Endodermal cell (in vitro differentiated cells): ENCODE measurements around the gene GNAQ. TPM values are rescaled to one million over a fixed set of nuclear protein-coding genes. Genes with fewer than 3 reads are reported as not detected.
"Not testable (repeated sequence)": the region's sequence is repeated elsewhere in the genome, so short reads cannot be mapped to it uniquely, and the experiment has no call there.

Experiments used
- DNase-seq: peaks from one replicate; pipeline ENCODE4 v3.0.0-alpha.2; 2017
- H3K27ac ChIP-seq: 2 replicates; pipeline ENCODE4 v1.5.1; 2013; ENCODE audit warnings: mild to moderate bottlenecking, low read depth, low read length, moderate library complexity
- H3K27me3 ChIP-seq: 2 replicates; pipeline ENCODE4 v1.6.1; 2013; ENCODE audit warnings: mild to moderate bottlenecking, low read length, moderate library complexity; ENCODE audit not compliant: insufficient read depth, control insufficient read depth, poor library complexity, severe bottlenecking
- H3K36me3 ChIP-seq: 2 replicates; pipeline ENCODE4 v1.7.0; 2013; ENCODE audit warnings: mild to moderate bottlenecking, low read length, moderate library complexity; ENCODE audit not compliant: control insufficient read depth, insufficient read depth
- H3K4me1 ChIP-seq: one replicate; pipeline ENCODE4 v1.7.0; 2013; ENCODE audit warnings: low read length; ENCODE audit not compliant: control insufficient read depth, insufficient read depth
- H3K4me3 ChIP-seq: 2 replicates; pipeline ENCODE4 v1.5.1; 2013; ENCODE audit warnings: mild to moderate bottlenecking, low read length, moderate library complexity
- H3K9ac ChIP-seq: 2 replicates; pipeline ENCODE4 v1.6.1; 2013; ENCODE audit warnings: mild to moderate bottlenecking, low read length, moderate library complexity; ENCODE audit not compliant: poor library complexity, severe bottlenecking; ENCODE audit errors: extremely low read depth
- H3K9me3 ChIP-seq: 2 replicates; pipeline ENCODE4 v1.6.1; 2013; ENCODE audit warnings: mild to moderate bottlenecking, low read length, moderate library complexity; ENCODE audit not compliant: control insufficient read depth
- H3K27ac Mint-ChIP-seq: 2 replicates; pipeline ENCODE4 v1.8.0; 2020; ENCODE audit warnings: mixed read lengths
- H3K27me3 Mint-ChIP-seq: 2 replicates; pipeline ENCODE4 v1.8.0; 2021; ENCODE audit warnings: mild to moderate bottlenecking, mixed read lengths; ENCODE audit not compliant: insufficient read depth
- H3K36me3 Mint-ChIP-seq: 2 replicates; pipeline ENCODE4 v1.8.0; 2020; ENCODE audit warnings: low read depth, mixed read lengths
- H3K4me1 Mint-ChIP-seq: 2 replicates; pipeline ENCODE4 v1.8.0; 2020; ENCODE audit warnings: mixed read lengths
- H3K4me3 Mint-ChIP-seq: 2 replicates; pipeline ENCODE4 v1.8.0; 2020; ENCODE audit warnings: mild to moderate bottlenecking, moderate library complexity, mixed read lengths
- H3K9me3 Mint-ChIP-seq: 2 replicates; pipeline ENCODE4 v1.8.0; 2020; ENCODE audit warnings: mild to moderate bottlenecking, mixed read lengths
- WGBS, 2 experiments: methylation state at CpG; one replicate each; pipeline versions ENCODE4 v1.1.5 to v1.1.7; 2013; ENCODE audit warnings: missing lambda C conversion rate in 2 of 2, mixed read lengths in 1 of 2; ENCODE audit not compliant: insufficient coverage in 1 of 2, insufficient read length in 1 of 2; 5-methylcytosine and 5-hydroxymethylcytosine counted together
- total RNA-seq, 2 donors: library from RNA; stranded (reverse); fragmentation: NEBNext Ultra II Directional in 1 of 2; extraction: Animal tissue kit (Norgen Biotek cat#: 25700) in 1 of 2; gene quantifications; 2 replicates in 1 of 2; 3 replicates in 1 of 2; pipeline ENCODE4 v1.2.1, GENCODE V29; 2021
- TF ChIP-seq, protein P1 (sequence below): fragments of 200-600 bp; sonication (generic); conservative IDR thresholded peaks from 2 replicates; pipeline ENCODE4 v1.5.0; 2021; ENCODE audit warnings: antibody characterized with exemption, mild to moderate bottlenecking

GNAQ gene
- total RNA-seq, 2 donors from 2014 or later, result 46.0 to 57.6 TPM

DNA sequence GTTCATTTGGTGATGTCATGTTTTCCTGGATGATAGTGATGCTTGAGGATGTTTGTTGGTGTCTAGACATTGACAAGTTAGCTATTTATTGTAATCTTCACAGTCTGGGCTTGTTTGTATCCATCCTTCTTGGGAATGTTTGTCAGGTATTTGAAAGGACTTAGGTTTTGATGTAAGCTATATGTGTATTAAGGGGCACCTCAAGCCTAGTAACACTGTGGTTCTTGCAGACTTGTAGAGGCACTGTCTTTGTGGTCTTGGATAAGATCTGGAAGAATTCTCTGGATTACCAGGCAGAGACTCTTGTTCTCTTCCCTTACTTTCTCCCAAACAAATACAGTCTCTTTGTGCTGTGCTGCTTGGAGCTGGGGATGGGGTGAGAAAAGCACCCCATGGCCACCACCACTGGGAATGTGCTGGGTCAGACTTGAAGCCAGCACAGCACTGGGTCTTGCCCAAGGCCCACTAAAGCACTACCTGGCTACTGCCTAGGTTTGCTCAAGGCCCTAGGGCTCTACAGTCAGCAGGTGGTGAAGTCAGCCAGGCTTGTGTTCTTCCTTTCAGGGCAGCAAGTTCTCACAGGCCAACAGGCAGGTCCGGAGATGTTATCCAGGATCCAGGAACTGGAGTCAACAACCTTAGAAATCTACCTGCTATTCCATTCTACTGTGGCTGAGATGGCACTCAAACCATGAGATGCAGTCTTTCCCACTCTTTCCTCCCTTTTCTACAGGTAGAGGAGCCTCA is 334.2 kb downstream of the GNAQ start:
- no peaks in the 10 kb centered on the region for H3K27me3 ChIP-seq
- H3K36me3 ChIP-seq, result no peaks in the 10 kb centered on the region
- H3K9me3 Mint-ChIP-seq, result peaks cover 8% of the 10 kb centered on the region
- no peak overlapping the region for H3K27ac Mint-ChIP-seq
- peaks cover 4% of the 10 kb centered on the region for H3K4me1 Mint-ChIP-seq
- peaks cover 6% of the 10 kb centered on the region for H3K9me3 ChIP-seq
- H3K27me3 Mint-ChIP-seq, result no peaks in the 10 kb centered on the region
- no peak for DNase-seq
- 93 to 100% methylated on average over 1 of the region's 1 CpG for WGBS, 2 experiments
- H3K36me3 Mint-ChIP-seq, result no peaks in the 10 kb centered on the region
- H3K9ac ChIP-seq, result no peak overlapping the region
- no peak overlapping the region for H3K27ac ChIP-seq
- no peaks in the 10 kb centered on the region for H3K4me1 ChIP-seq
- TF ChIP-seq, protein P1, sequence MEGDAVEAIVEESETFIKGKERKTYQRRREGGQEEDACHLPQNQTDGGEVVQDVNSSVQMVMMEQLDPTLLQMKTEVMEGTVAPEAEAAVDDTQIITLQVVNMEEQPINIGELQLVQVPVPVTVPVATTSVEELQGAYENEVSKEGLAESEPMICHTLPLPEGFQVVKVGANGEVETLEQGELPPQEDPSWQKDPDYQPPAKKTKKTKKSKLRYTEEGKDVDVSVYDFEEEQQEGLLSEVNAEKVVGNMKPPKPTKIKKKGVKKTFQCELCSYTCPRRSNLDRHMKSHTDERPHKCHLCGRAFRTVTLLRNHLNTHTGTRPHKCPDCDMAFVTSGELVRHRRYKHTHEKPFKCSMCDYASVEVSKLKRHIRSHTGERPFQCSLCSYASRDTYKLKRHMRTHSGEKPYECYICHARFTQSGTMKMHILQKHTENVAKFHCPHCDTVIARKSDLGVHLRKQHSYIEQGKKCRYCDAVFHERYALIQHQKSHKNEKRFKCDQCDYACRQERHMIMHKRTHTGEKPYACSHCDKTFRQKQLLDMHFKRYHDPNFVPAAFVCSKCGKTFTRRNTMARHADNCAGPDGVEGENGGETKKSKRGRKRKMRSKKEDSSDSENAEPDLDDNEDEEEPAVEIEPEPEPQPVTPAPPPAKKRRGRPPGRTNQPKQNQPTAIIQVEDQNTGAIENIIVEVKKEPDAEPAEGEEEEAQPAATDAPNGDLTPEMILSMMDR, result no peak
- no peak overlapping the region for H3K4me3 Mint-ChIP-seq
- H3K4me3 ChIP-seq, result no peak overlapping the region

DNA sequence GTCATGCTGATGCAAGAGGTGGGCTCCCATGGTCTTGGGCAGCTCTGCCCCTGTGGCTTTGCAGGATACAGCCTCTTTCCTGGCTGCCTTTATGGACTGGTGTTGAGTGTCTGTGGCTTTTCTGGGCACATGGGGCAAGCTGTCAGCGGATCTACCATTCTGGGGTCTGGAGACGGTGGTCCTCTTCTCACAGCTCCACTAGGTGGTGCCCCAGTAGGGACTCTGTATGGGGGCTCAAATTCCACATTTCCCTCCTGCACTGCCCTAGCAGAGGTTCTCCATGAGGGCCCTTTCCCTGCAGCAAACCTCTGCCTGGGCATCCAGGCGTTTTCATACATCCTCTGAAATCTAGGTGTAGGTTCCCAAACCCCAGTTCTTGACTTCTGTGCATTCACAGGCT is 340.9 kb downstream of the GNAQ start:
- H3K9me3 Mint-ChIP-seq, result peaks cover 16% of the 10 kb centered on the region

DNA sequence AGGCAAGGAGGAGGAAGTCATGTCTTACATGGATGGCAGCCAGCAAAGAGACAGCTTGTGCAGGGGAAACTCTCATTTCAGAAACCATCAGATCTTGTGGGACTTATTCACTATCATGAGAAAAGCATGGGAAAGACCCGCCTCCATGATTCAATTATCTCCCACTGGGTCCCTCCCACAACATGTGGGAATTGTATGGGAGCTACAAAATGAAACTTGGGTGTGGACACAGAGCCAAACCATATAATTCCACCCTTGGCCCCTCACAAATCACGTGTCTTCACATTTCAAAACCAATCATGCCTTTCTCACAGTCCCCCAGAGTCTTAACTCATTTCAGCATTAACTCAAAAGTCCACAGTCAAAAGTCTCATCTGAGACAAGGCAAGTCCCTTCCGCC is 341.5 kb downstream of the GNAQ start:
- not testable (repeated sequence) for H3K27me3 Mint-ChIP-seq, H3K27ac Mint-ChIP-seq, H3K36me3 ChIP-seq, H3K36me3 Mint-ChIP-seq, H3K4me3 Mint-ChIP-seq, H3K4me1 ChIP-seq, H3K27ac ChIP-seq, H3K9ac ChIP-seq, H3K9me3 ChIP-seq, H3K4me1 Mint-ChIP-seq, H3K4me3 ChIP-seq, DNase-seq, H3K27me3 ChIP-seq
- H3K9me3 Mint-ChIP-seq, result peaks cover 16% of the 10 kb centered on the region
- 80 to 91% methylated on average over 1 to 3 of the region's 3 CpGs for WGBS, 2 experiments

More for the DNA sequence above, 340.9 kb downstream of the GNAQ start:
- not testable (repeated sequence) for H3K36me3 Mint-ChIP-seq, DNase-seq, H3K4me3 Mint-ChIP-seq, H3K4me1 ChIP-seq, H3K27ac ChIP-seq, H3K27ac Mint-ChIP-seq, H3K4me1 Mint-ChIP-seq, H3K4me3 ChIP-seq, H3K27me3 Mint-ChIP-seq, H3K9me3 ChIP-seq, H3K36me3 ChIP-seq, H3K27me3 ChIP-seq, H3K9ac ChIP-seq
- TF ChIP-seq, protein P1, result peak; percentile 56
- WGBS, 2 experiments, result 90 to 92% methylated on average over 3 of the region's 3 CpGs

GRCh38 chr9:77687737-77688136 is 343.9 kb downstream of the GNAQ start:
- H3K4me3 ChIP-seq, H3K27ac Mint-ChIP-seq, H3K27me3 ChIP-seq, H3K27ac ChIP-seq, H3K4me3 Mint-ChIP-seq, H3K27me3 Mint-ChIP-seq, H3K4me1 Mint-ChIP-seq, H3K9me3 ChIP-seq, H3K9ac ChIP-seq, DNase-seq, H3K36me3 ChIP-seq, H3K4me1 ChIP-seq, H3K36me3 Mint-ChIP-seq: not testable (repeated sequence)
- 92 to 96% methylated on average over 8 to 11 of the region's 11 CpGs for WGBS, 2 experiments
- peaks cover 31% of the 10 kb centered on the region for H3K9me3 Mint-ChIP-seq
